ENCODE measurements around the gene SYTL2.

SYTL2 gene

GRCh38 chr11:85826116-85826855 lies 15.3 kb upstream of the SYTL2 start:
- no peak for DNase-seq (ENCODE audit: low spot score)

- DNase-seq (ENCODE audit: low spot score) = no peak
Measured at GRCh38 chr11:85825616-85826015, 14.7 kb upstream of the SYTL2 start.

GRCh38 chr11:85823816-85824215 lies 12.9 kb upstream of the SYTL2 start:
- DNase-seq (ENCODE audit: low spot score) = no peak

- DNase-seq (ENCODE audit: low spot score) = no peak
Measured at GRCh38 chr11:85822814-85823213, 11.9 kb upstream of the SYTL2 start.

DNA sequence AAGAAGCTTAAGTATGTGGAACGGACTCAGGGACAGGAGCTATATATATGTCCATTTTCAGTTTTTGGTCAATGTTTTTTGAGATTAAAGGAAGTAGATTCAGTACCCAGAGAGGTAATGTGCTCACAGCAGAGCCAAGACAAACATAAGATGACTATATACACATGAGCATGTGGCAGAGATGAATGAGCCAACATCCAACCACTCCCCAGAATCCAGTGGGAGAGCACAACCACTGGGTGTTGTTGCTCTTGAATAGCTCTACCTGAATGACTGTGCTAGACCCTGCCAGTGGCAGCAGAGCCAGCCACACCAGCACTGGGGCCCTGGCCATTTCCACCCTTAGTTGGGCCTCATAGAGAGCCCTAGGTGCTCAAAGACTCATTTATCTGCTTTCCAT lies 10.7 kb upstream of the SYTL2 start:
- no peak for DNase-seq (ENCODE audit: low spot score)

- DNase-seq (ENCODE audit: low spot score) = no peak
Measured at GRCh38 chr11:85819441-85819840, 8.5 kb upstream of the SYTL2 start.

- no peak for DNase-seq (ENCODE audit: low spot score)
Measured at GRCh38 chr11:85815186-85815931, 4.4 kb upstream of the SYTL2 start.

DNA sequence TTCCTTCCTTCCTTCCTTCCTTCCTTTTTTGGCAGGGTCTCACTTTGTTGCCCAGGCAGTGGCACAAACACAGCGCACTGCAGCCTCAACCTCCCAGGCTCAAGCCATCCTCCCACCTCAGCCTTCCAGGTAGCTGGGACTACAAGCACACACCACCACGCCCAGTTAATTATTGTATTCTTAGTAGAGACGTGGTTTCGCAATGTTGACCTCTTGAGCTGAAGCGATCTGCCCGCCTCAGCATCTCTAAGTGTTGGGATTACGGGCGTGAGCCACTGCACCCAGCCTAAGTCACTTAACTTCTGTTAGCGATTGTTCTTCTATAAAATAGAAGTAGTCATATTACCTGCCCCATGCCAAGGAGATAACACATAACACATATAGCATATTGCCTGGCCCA lies 2.8 kb upstream of the SYTL2 start:
- no peak for DNase-seq (ENCODE audit: low spot score)

DNA sequence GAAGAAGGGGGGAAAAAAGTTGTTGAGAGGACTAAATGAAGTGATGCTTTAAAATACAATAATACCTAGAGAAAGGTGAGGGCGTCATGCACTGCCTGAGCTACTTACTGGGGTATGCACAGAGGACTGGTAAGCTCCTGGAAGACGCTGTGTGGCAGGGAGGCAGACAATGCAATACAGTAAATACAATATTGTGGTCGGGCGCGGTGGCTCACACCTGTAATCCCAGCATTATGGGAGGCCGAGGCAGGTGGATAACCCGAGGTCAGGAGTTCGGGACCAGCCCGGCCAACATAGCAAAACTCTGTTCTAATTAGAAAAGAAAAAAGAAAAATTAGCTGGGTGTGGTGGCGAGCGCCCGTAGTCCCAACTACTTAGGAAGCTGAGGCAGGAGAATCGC lies 683 bp upstream of the SYTL2 start:
- DNase-seq (ENCODE audit: low spot score) = no peak

DNA sequence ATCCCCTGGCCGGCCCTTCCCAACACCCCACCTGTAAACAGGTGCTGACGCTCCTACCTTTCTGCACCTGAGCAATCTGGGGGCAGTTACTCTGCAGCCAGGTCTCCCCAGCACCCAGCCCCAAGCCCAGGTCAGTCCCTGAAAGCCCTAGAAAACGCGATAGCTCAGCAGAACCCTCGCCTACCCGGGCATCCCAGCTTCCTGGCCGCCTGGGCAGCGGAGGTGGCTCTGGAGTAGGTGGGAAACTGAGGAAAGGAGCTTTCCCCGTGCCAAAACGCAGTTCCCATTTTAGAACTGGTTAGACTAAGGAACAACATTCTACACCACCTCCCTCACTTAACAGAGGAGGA lies 445 bp downstream of the SYTL2 start:
- DNase-seq (ENCODE audit: low spot score) = no peak

- DNase-seq (ENCODE audit: low spot score) = no peak
Measured at GRCh38 chr11:85809863-85810262, 1.1 kb downstream of the SYTL2 start.

DNA sequence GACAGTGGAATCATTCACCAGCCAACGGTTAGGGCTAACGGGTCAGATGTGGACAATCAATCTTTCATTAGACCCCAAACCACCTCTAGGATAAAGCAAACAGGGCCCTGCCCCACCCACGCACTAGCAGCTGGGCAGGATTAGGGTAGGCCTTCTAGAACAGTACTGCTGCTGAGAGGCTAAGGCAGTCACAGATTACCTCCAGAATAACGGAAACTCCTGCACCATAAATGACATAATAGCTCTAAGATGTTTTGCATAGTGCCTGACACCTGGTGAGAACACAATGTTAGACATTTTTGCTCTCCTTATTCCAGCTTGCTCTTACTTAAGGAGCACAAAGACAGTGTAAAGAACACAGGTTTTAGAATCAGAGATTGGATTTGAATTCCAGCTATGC lies 1.8 kb downstream of the SYTL2 start:
- DNase-seq (ENCODE audit: low spot score) = no peak

DNA sequence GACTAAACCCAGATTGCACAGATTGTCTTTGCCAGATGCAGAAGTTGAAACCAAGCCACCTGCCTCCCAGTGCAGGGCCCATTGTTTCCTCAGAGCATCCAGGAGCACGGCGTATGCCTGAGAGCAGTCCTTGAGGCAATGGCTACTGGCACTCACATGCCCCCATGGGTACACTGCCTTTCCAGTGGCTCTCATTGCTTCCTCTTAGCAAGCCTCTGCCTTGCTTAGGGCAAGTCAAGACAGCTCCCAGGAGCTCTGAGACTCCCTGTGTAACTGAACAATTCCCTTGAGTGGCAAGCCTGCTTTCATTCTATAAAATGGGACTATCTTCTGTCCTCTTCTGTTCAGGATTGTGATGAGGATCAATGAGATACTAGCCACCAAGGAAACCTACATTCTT lies 4.1 kb downstream of the SYTL2 start:
- DNase-seq (ENCODE audit: low spot score) = no peak

GRCh38 chr11:85806016-85806415 lies 4.9 kb downstream of the SYTL2 start:
- DNase-seq (ENCODE audit: low spot score) = no peak

DNA sequence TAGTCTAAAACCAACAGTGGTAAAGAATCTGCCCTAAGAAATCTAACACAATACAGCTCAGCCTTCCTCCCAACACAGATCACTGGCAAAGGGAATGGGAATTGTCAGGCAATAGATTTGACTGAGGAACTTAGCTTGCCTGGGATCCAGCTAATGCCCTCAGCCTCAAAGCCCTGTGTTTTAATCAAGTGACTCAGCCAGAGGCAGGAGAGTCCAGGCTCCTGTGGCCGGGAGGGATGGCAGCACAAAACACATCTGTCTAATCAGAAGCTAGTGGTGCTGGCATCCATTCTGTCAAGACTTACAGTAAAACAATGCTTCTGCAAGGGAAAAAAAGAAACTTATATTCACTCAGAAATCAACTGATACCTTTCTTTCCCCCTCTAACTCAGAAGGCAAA lies 5.6 kb downstream of the SYTL2 start:
- no peak for DNase-seq (ENCODE audit: low spot score)

DNA sequence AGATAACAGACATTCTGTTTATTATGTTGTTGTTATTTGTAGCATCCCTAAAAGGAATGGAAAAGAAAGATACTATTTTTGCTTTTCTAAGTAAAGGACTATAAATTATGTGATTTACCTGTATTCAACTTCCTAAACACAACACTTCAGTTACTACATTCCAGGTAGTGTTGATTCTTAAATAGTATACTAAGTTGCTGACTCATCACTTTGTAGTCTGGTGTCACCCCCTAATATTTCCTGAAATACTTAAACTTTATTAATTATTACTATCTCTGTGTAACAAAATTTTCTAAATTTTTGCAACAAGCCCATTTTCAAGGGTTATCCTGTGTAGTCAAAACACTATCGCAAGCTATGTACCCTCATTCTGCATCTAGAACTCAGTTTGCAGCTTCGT lies 7.0 kb downstream of the SYTL2 start:
- no peak for DNase-seq (ENCODE audit: low spot score)

DNA sequence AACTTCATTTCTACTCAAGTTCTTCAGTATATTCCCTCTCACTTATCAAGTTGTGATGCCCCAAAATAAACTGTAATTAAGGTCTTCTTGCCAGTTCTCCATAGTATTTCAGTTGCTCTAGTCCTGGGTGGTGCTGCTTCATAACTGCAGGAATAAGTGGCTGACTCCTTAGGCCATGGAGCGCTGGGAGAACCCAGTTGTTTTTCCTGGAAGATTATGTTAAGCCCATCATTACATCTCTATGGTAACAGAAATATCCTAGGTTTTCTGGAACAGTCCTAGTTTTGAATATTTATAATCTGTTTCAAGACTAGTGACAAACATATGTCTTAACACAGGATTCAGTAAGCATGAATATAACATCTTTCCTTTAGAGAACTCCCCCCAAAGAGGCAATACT lies 7.6 kb downstream of the SYTL2 start:
- no peak for DNase-seq (ENCODE audit: low spot score)

- DNase-seq (ENCODE audit: low spot score) = no peak
Measured at GRCh38 chr11:85801527-85801926, 9.4 kb downstream of the SYTL2 start.

- DNase-seq (ENCODE audit: low spot score) = no peak
Measured at GRCh38 chr11:85800595-85801342, 10.2 kb downstream of the SYTL2 start.

DNA sequence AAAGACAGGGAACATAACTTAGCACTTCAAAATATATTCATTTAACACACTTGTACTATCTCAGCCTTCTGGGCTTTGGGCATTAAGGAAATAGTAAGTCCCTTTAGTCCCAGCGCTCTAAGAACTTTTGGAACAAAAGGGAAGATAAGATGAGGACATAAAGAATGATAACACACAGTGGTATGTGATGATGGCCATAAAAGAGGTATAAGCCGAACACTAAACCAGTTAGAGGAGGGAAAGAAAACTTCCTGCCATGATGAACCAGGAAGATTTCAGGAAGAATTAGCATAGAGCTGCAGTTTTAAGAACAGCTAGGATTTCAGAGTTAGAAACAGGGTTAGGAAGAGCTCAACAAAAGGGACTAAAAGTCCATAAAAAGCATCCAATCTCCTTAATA lies 11.8 kb downstream of the SYTL2 start:
- DNase-seq (ENCODE audit: low spot score) = no peak

DNA sequence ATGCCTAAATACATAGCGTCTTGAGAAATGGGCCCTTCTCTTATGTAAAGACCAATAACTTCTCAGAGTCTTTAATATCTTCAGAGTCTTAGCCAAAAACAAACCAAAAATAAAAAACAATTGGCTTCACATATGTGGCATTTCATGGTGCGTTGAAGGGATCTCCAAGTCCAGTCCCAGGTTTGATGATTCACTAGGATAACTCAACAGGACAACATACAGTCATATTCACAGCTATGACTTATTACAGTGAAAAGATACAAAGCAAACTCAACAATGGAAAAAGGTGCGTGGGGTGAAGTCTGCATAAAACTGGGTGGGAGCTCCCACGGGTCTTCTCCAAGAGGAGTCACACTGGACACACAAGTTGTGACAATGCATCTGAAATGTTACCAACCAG lies 12.6 kb downstream of the SYTL2 start:
- no peak for DNase-seq (ENCODE audit: low spot score)

DNA sequence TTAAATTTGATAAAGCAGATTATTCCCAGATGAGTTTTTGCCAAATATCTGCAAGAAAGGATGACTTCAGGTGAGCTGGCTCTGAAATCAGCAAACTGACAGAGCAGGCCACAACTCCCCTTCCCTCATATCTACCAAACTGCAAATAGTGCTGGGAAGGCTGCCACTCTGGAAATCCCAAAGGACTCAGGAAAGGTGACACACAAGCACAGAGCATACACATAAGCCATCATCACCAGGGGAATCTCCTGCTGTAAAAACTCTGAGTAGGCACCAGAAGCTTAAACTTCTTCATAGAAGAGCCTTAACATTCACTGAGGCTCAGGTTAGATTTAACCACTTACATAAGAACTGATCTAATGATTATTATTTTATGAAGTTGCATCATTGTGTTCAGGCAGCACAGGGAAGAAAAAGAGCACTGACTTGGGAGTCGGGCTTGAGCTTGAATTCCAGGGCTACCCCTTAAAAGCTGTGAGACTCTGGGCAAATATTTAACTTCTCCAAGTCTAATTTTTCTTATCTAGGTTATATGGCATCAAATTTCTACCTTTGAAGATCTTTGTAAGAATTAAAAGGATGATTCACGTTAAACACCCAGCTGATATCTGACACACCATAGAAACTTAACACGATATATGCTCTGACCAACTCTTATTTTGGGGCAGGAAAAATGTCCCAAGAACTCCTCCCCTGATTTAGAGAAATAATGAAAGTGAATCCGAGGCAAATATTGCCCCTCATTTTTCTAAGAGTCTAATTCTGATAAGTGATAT lies 15.0 kb downstream of the SYTL2 start:
- no peak for DNase-seq (ENCODE audit: low spot score)

All from left forelimb (tissue), 1 donor.